Esophagus squamous epithelium (tissue), 5 donors: Measurements from ENCODE around the gene BEND4. TPM values are rescaled to one million over a fixed set of nuclear protein-coding genes. Genes with fewer than 3 reads are reported as not detected.

ENCODE experiments used
- DNase-seq: peaks from one replicate; lab custom pipeline; 2025; lab: John Stamatoyannopoulos, UW
- H3K27ac ChIP-seq, 4 donors: fragments of 200-600 bp; sonication (generic); one replicate each; pipeline ENCODE4 v1.5.1; 2016 to 2019; ENCODE audit warnings: mild to moderate bottlenecking in 1 of 4
- H3K27me3 ChIP-seq, 4 donors: fragments of 200-600 bp; sonication (generic); 1 replicate in 3 of 4; 2 replicates in 1 of 4; pipeline versions ENCODE4 v1.5.1 to v1.6.0; 2017 to 2021; ENCODE audit warnings: antibody characterized with exemption in 1 of 4
- H3K36me3 ChIP-seq, 3 donors: fragments of 200-600 bp; sonication (generic); one replicate each; pipeline ENCODE4 v1.5.1; 2016 to 2019
- H3K4me1 ChIP-seq, 3 donors: fragments of 200-600 bp; sonication (generic); one replicate each; pipeline ENCODE4 v1.5.1; 2017 to 2019
- H3K4me3 ChIP-seq, 4 donors: fragments of 200-600 bp; sonication (generic); 1 replicate in 3 of 4; 2 replicates in 1 of 4; pipeline ENCODE4 v1.5.1; 2016 to 2019; ENCODE audit warnings: mild to moderate bottlenecking in 2 of 4, moderate library complexity in 1 of 4
- H3K9me3 ChIP-seq, 3 donors: fragments of 200-600 bp; sonication (generic); one replicate each; pipeline ENCODE4 v1.5.1; 2016 to 2019
- CTCF ChIP-seq, 6 experiments: fragments of 450-650 bp in 4 of 6; fragments of 200-600 bp in 2 of 6; sonication (generic) in 2 of 6; IDR thresholded peaks; one replicate each; pipeline ENCODE4 v1.5.1; 2016 to 2019; ENCODE audit warnings: antibody characterized with exemption in 6 of 6, mild to moderate bottlenecking in 4 of 6, moderate library complexity in 4 of 6
- POLR2A ChIP-seq, 4 donors: fragments of 450-650 bp; IDR thresholded peaks; one replicate each; pipeline ENCODE4 v1.6.1; 2017; ENCODE audit warnings: antibody characterized with exemption in 4 of 4, mild to moderate bottlenecking in 4 of 4, moderate library complexity in 3 of 4
- WGBS, 2 donors: methylation state at CpG; one replicate each; pipeline ENCODE4 v1.1.5; 2018; 5-methylcytosine and 5-hydroxymethylcytosine counted together
- intact Hi-C: fragments of 100-400 bp; cut with DNase I; formaldehyde crosslinking; loops from one replicate; pipeline ENCODE4 v1.15.0; 2022
- total RNA-seq, 4 donors: library from RNA; depleted of rRNA; stranded (reverse); fragments of >200 nt; gene quantifications; one replicate each; pipeline ENCODE4 v1.1.0, GENCODE V29; 2016
- donor health status: DM: yes; HTN: yes; CAD: no.

BEND4 gene
- total RNA-seq, 4 donors from 2014 or later, result under 0.01 TPM; not detected in 3

DNA sequence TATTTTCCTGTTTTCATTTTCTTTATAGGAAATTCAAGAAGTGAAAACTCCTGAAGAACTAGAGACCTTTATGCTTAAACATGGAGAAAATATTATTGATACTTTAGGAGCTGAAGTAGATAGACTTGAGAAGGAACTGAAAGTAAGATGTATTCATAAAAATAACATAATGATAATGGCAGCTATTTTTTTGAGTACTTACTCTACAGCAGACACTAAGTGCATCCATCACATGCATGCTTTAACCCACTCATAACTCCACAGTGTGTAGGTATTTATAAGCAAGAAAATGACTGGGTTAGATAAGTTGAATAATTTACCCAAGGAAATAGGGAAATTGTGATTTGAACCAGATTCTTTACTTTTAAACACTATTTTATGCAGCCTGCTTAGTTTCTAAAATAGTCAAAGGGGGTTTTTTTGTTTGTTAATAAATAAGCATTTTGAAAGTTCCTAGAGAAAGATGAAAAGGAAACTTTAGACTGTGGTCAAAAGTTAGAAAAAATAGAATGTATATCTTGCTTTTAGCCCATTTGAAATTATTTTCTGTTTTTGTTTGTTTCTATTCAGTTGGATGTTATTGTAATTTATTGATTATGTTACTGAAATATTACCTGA lies 74.2 kb downstream of the BEND4 start:
- TF ChIP-seq CTCF (IDR thresholded peaks at IDR 0.05) (no peak), POLR2A (IDR thresholded peaks at IDR 0.05) (no peak)

DNA sequence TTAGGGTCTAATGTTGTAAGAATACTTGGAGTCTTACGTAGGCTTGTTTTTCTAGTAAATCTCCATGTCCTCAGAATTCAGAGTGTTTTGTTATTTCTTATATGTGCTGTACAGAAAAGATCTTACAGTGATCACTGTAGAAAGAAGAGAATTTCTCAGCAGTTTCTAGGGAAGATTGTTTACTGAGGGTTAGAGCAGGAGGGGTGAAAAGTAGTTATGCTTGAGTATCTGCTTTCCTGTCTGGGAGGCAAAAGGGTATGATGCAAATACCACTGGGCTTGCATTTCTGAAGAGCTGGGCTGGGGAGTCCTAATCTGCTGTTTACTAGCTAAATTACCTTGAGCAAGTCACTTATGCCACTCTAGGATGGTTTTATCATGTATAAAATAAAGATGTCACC lies 78.2 kb downstream of the BEND4 start:
- intact Hi-C loops, result no loop called here
- peaks cover 0 to 83% (median 0%) of the 10 kb centered on the region in 3 donors for H3K36me3 ChIP-seq
- H3K4me1 ChIP-seq, result no peaks in the 10 kb centered on the region
- H3K27me3 ChIP-seq, result no peaks in the 10 kb centered on the region
- TF ChIP-seq CTCF (IDR thresholded peaks at IDR 0.05) (no peak), POLR2A (IDR thresholded peaks at IDR 0.05) (no peak)
- no peak overlapping the region for H3K27ac ChIP-seq
- WGBS, 2 donors, result 96 to 97% methylated on average over 1 of the region's 1 CpG
- no peak overlapping the region for H3K4me3 ChIP-seq
- H3K9me3 ChIP-seq, result no peaks in the 10 kb centered on the region
- no peak for DNase-seq

More for the DNA sequence above, 74.2 kb downstream of the BEND4 start:
- no peaks in the 10 kb centered on the region for H3K27me3 ChIP-seq
- H3K4me3 ChIP-seq, result no peak overlapping the region
- DNase-seq, result no peak
- no peak overlapping the region for H3K27ac ChIP-seq
- H3K9me3 ChIP-seq, result no peaks in the 10 kb centered on the region
- intact Hi-C loops, result no loop called here
- peaks cover 0 to 75% (median 0%) of the 10 kb centered on the region in 3 donors for H3K36me3 ChIP-seq
- H3K4me1 ChIP-seq, result no peaks in the 10 kb centered on the region

DNA sequence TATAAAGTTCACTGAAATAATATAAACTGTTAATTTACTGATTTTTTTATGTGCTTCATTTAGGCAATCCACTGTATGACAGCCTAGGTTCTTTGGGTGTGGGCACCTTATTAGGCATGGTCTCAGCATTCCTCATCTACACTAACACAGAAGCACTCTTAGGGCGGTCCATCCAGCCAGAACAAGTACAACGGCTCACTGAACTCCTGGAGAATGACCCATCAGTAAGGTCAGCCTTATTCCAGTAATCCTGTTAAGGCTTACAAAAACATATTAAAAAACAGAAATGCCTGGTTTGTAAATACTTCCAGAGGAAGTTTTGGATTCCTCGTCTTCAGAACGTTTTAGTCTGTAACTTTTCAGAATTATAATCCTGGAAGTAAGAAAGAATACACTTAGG lies 82.0 kb downstream of the BEND4 start:
- Histone ChIP-seq H3K4me1 (no peaks in the 10 kb centered on the region), H3K36me3 (peaks cover 0 to 83% (median 0%) of the 10 kb centered on the region in 3 donors), H3K27ac (no peak overlapping the region), H3K4me3 (no peak overlapping the region), H3K27me3 (no peaks in the 10 kb centered on the region), H3K9me3 (no peaks in the 10 kb centered on the region)
- 85 to 88% methylated on average over 4 of the region's 4 CpGs for WGBS, 2 donors
- TF ChIP-seq CTCF (IDR thresholded peaks at IDR 0.05) (no peak), POLR2A (IDR thresholded peaks at IDR 0.05) (no peak)
- DNase-seq, result no peak
- intact Hi-C loops, result no loop called here

DNA sequence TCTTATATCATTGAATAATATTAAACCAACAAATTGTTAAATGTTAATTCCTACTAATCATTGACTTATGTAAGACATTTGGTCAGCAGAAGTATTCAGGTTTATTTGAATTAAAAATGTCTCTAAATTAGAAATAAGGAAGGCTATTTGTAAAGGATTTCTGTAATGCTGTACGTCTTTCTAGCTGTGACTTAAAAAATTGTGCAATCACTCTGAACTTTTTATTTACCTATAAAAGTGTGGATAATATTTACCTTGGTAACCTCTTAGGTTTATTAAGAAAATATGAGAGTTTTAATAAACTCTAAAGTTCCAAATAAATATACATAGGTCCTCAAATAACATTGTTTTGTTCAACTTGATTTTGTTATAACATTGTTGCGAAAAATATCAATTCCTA lies 85.2 kb downstream of the BEND4 start:
- WGBS, 2 donors, result 42 to 50% methylated on average over 2 of the region's 2 CpGs

More for the DNA sequence above, 85.2 kb downstream of the BEND4 start:
- no peak for DNase-seq
- no peak overlapping the region for H3K27ac ChIP-seq
- intact Hi-C loops, result no loop called here
- H3K27me3 ChIP-seq, result no peaks in the 10 kb centered on the region
- peaks cover 0 to 88% (median 5%) of the 10 kb centered on the region in 3 donors for H3K36me3 ChIP-seq
- H3K4me3 ChIP-seq, result no peak overlapping the region
- TF ChIP-seq POLR2A (IDR thresholded peaks at IDR 0.05), result no peak
- no peak for TF ChIP-seq CTCF (IDR thresholded peaks at IDR 0.05)
- H3K4me1 ChIP-seq, result no peaks in the 10 kb centered on the region
- H3K9me3 ChIP-seq, result no peaks in the 10 kb centered on the region
